Mammary microvascular endothelial cell (primary cell): ENCODE measurements around the gene IDI2. TPM values are rescaled to one million over a fixed set of nuclear protein-coding genes. Genes with fewer than 3 reads are reported as not detected.

Experiments used
- total RNA-seq: library from RNA; depleted of rRNA; stranded (reverse); fragments of >200 nt; gene quantifications from 2 replicates; pipeline ENCODE4 v1.2.3, GENCODE V29; 2015

Gene IDI2
- not detected in 2 replicates for total RNA-seq

DNA sequence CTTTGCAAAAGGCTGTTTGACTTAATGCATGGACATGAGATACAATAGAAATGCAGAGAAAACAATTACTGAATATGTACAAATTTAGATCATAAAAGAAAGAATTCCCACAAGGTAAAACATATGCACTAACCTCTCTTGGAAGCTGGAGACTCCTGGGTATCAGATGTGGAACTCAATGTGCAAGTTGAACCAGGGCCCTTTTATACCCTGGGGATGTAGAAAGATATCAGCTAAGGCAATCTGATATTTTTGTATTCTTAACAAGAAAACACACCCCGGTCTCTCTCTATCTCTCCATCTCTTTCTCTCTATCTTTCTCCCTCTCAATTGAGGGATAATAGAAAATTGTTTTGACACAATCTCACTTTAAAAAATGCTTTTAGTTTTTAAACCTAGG is at the start of gene IDI2:
Gene IDI2, minus strand, starts transcription at position 177 of the 400 bp plus-strand sequence. CDS start 1,136 bp downstream, outside the sequence.

DNA sequence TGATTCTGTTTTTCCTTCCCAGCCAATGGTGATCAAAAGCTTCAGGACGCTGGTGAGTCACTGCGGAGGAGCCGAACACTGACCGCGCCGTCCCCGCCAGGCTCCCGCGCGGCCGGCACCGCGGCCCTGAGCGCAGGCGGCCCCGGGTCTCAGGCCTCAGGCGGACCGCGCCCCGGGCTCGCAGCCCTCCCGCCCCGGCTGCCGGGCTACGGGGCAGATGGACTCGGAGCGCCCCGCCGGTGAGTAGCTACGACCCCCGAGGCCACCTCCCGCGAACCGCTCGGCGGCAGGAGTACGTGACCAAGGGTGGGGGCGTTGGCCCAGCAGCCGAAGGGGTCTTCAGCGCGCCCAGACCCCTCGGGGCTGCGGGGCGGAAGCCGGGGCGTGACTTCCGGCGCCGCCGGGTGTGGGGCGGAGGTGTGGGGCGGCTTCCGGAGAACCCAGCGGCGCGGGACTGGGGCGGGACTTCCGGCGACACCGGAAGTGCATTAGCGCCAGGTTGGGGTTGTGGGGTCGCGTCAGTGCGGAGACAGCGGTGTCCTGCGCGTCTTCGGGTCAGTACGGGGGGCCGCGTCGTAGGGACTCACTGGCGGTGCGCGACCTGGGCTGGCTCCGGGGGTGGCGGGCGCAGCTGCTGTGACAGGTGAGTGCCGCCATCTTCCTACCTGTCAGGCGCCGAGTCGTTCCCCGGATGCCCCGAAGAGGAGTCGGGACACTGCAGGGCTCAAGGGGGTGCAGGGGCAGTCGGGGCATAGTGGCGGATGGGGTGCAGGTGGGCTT is 30.9 kb upstream of the IDI2 start, which contains the start of gene WDR37:
Gene WDR37, plus strand, starts transcription at position 60 of the 780 bp plus-strand sequence. CDS start 15,771 bp downstream, outside the sequence.

DNA sequence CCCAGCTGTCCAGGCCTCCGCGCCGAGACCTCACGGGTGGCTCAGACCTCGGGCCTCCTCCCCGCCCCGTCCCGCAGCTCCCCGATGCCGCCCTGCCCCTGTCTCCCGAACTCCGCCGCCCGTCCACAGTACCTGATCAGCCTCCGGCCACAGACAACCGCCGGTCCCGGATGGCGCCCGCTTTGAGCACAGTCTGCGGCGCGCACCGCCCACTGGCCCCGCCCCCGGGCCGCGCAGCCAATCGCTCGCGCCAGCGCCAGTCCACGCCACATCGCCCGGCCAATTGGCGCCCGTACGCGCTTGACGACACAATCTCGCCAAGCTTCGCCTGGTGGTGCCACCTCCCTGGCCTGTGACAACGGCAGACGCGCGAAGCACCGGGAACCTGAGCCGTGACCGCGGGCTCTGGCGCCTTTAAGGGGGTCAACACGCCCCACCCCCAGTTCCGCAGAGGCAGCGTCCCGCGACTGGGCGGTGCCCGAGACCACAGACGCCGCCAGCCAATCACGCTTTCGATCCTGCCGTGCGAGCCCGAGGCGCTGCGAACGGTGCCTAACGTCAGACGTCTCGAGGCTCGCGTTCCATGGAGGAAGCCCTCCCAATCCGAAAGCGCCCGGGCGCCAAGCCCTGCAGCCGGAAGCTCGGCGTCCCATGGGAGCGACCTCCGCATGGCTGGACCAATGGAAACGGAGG is 23.2 kb upstream of the IDI2 start, which contains the start of gene IDI1:
Gene IDI1, minus strand, starts transcription at position 388 of the 693 bp plus-strand sequence. Its CDS starts 116 bp downstream, at position 272.

DNA sequence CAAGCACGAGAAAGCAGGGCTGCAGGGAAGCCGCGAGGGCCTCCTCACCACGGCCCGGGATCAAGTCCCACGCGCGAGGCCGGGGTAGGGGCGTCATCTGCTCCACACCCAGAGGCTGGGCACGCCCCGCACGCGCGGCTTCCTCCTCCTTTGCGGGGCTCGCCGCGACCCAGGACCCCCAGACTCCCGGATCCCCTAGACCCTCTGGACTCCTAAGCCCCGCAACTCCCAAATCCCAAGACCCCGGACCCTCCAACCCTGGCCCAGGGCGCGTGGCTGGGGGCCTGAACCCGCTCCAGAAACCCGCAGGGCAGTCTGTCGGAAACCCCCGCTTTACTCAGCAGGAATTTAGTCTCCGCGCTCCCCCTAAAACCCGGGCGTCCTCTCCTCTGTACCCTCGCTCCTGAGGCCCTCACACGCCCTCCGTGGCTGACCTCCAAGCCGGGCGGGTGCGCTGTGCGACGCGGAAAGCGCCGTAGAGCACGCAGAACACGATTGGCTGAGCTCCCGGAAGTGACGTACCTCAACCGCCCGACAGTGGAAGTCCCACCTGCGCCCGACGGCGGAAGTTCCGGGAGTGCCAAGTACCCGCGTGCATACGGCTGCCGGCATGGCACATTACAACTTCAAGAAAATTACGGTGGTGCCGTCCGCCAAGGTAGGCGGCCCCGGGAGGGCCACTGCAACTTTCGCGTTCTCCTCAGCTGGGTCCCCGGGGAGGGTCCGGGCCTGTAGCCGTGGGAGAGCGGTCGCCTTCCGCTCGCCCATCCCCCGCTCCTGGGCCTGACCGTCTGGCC is 37.6 kb downstream of the IDI2 start, which contains the start of gene GTPBP4:
Gene GTPBP4, plus strand, starts transcription at position 565 of the 797 bp plus-strand sequence. Its CDS starts 46 bp downstream, at position 611.

Other genes starting within 250 kb of the IDI2 start
- 33.8 and 40.6 TPM in 2 replicates for gene LARP4B, start 94.2 kb downstream of the IDI2 start, total RNA-seq
- gene GTPBP4, start 37.4 kb downstream of the IDI2 start, total RNA-seq = 25.0 and 38.0 TPM in 2 replicates
- gene IDI1, start 23.3 kb upstream of the IDI2 start, total RNA-seq = 73.5 and 82.6 TPM in 2 replicates
- 14.8 and 17.8 TPM in 2 replicates for gene WDR37, start 30.5 kb upstream of the IDI2 start, total RNA-seq